ENCODE data around the gene LYPLAL1. TPM values are rescaled to one million over a fixed set of nuclear protein-coding genes. Genes with fewer than 3 reads are reported as not detected.

LYPLAL1 gene
- polyA plus RNA-seq, 1 of the 3 experiments (the other 2 are of a cell fraction): 11.2 TPM

DNA sequence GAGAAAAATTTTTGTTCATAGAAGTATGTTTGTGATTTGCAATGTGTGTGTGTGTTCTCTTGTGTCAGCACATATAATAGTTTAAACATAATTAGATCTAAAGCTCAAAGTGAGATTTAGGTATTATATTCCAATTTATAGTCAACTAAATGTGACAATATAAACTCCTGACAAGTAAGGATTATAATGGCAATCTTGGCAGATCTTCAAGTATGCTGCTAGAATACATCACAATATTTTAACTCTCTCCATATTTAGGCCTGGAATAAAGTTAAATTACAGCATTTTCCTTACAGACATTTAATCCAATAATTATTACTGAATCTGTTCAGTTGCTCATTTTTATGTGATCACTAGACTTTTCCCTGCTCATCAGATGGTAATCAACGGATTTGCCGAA, 65.8 kb downstream of the LYPLAL1 start:
- TF ChIP-seq JUND (IDR thresholded peaks at IDR 0.05): no peak
- TF ChIP-seq, protein P1, sequence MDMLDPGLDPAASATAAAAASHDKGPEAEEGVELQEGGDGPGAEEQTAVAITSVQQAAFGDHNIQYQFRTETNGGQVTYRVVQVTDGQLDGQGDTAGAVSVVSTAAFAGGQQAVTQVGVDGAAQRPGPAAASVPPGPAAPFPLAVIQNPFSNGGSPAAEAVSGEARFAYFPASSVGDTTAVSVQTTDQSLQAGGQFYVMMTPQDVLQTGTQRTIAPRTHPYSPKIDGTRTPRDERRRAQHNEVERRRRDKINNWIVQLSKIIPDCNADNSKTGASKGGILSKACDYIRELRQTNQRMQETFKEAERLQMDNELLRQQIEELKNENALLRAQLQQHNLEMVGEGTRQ (IDR thresholded peaks at IDR 0.05; ENCODE audit: borderline replicate concordance, low read depth, low read length): no peak
- TF ChIP-seq EP300 (IDR thresholded peaks at IDR 0.05; ENCODE audit: borderline replicate concordance in 1 of 2, low read depth in 1 of 2, low read length in 1 of 2): no peak
- no peak overlapping the region for H3K9ac ChIP-seq
- H3K9me2 ChIP-seq: no peaks in the 10 kb centered on the region
- 95% methylated on average over 2 of the region's 2 CpGs for WGBS (ENCODE audit: low lambda C conversion rate)
- no peak overlapping the region for H3K4me2 ChIP-seq
- POLR2A ChIA-PET: no interaction called here
- H3K9me3 ChIP-seq: no peaks in the 10 kb centered on the region
- no peaks in the 10 kb centered on the region for H3K36me3 ChIP-seq (replicated peaks in 1 of 2; ENCODE audit: control insufficient read depth in 1 of 2, insufficient read depth in 2 of 2, low read length in 1 of 2)
- H3K4me1 ChIP-seq (ENCODE audit: control insufficient read depth in 1 of 2, insufficient read depth in 2 of 2, low read depth in 1 of 2, low read length in 1 of 2): peaks cover 0 to 8% of the 10 kb centered on the region in 2 experiments; a peak in 2 of 4 replicates
- H3K27me3 ChIP-seq (ENCODE audit: insufficient read depth): no peaks in the 10 kb centered on the region
- no peaks in the 10 kb centered on the region for H4K20me1 ChIP-seq (ENCODE audit: insufficient read depth)
- no peak for DNase-seq
- CTCF ChIA-PET: interaction anchor here (1.1 kb wide), 1 partner anchor 24 kb away, joined by 3 read pairs; no protein-coding TSS in a partner anchor
- no peak overlapping the region for H2AFZ ChIP-seq (ENCODE audit: low read depth)
- H3K79me2 ChIP-seq (ENCODE audit: insufficient read depth): no peaks in the 10 kb centered on the region
- no peak overlapping the region for H3K4me3 ChIP-seq (ENCODE audit: low read depth in 2 of 2, low read length in 1 of 2)
- H3K27ac ChIP-seq (ENCODE audit: low read depth in 2 of 2, low read length in 1 of 2): peak overlapping the region in 1 of 2 experiments; percentile 43; a peak in 1 of 4 replicates
- H3F3A ChIP-seq (replicated peaks; ENCODE audit: insufficient read depth): no peaks in the 10 kb centered on the region

DNA sequence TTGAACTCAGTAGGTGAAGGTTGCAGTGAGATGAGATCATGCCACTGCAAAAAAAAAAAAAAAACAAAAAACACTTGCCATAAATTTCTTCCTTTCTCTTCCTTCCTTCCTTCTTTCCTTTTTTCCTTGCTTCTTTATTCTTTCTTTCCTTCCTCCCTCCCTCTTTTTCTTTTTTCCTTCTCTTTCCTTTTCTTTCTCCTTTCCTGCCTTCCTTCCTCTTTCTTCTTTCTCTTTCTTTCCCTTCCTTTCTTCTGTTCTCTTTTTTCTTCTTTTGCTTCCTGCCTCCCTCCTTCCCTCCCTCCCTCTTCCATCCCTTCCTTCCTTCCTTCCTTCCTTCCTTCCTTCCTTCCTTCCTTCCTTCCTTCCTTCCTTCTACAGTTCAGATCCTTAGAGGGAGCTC, 71.2 kb downstream of the LYPLAL1 start:
- H3K4me2 ChIP-seq: no peak overlapping the region
- H3K4me3 ChIP-seq (ENCODE audit: low read depth in 2 of 2, low read length in 1 of 2): no peak overlapping the region
- H3K36me3 ChIP-seq (replicated peaks in 1 of 2; ENCODE audit: control insufficient read depth in 1 of 2, insufficient read depth in 2 of 2, low read length in 1 of 2): no peaks in the 10 kb centered on the region
- H3K9me2 ChIP-seq: no peaks in the 10 kb centered on the region
- no peaks in the 10 kb centered on the region for H3K27me3 ChIP-seq (ENCODE audit: insufficient read depth)
- no peak overlapping the region for H3K9ac ChIP-seq
- H3K79me2 ChIP-seq (ENCODE audit: insufficient read depth): no peaks in the 10 kb centered on the region
- H3K27ac ChIP-seq (ENCODE audit: low read depth in 2 of 2, low read length in 1 of 2): no peak overlapping the region
- no peaks in the 10 kb centered on the region for H3K9me3 ChIP-seq
- no peaks in the 10 kb centered on the region for H4K20me1 ChIP-seq (ENCODE audit: insufficient read depth)
- POLR2A ChIA-PET: no interaction called here
- DNase-seq: no peak
- H3F3A ChIP-seq (replicated peaks; ENCODE audit: insufficient read depth): no peaks in the 10 kb centered on the region
- peaks cover 0 to 2% of the 10 kb centered on the region in 2 experiments; a peak in 1 of 4 replicates for H3K4me1 ChIP-seq (ENCODE audit: control insufficient read depth in 1 of 2, insufficient read depth in 2 of 2, low read depth in 1 of 2, low read length in 1 of 2)
- CTCF ChIA-PET: interaction anchor here (0.6 to 1.7 kb wide), 2 partner anchors 37 to 224 kb away, joined by 3 to 4 read pairs; no protein-coding TSS in a partner anchor
- H2AFZ ChIP-seq (ENCODE audit: low read depth): no peak overlapping the region
- TF ChIP-seq EP300 (IDR thresholded peaks at IDR 0.05; ENCODE audit: borderline replicate concordance in 1 of 2, low read depth in 1 of 2, low read length in 1 of 2): no peak
- no peak for TF ChIP-seq MEF2A (IDR thresholded peaks at IDR 0.05; ENCODE audit: borderline replicate concordance, low read depth)
- no peak for TF ChIP-seq GABPA (IDR thresholded peaks at IDR 0.05; ENCODE audit: low read depth)
- TF ChIP-seq FOSL2 (IDR thresholded peaks at IDR 0.05; ENCODE audit: borderline replicate concordance, low read depth): no peak
- no peak for TF ChIP-seq NRF1 (IDR thresholded peaks at IDR 0.05; ENCODE audit: low read depth, low read length)
- no peak for TF ChIP-seq SMC3 (IDR thresholded peaks at IDR 0.05; ENCODE audit: low read depth, low read length)
- no peak for TF ChIP-seq FOXJ3 (CRISPR knock-in tag; IDR thresholded peaks at IDR 0.05)
- TF ChIP-seq RAD21 (IDR thresholded peaks at IDR 0.05; ENCODE audit: low read length): no peak
- no peak for TF ChIP-seq RFX5 (IDR thresholded peaks at IDR 0.05; ENCODE audit: low read length)

GRCh38 chr1:219247441-219247840, 73.8 kb downstream of the LYPLAL1 start:
- H3K27ac ChIP-seq (ENCODE audit: low read depth in 2 of 2, low read length in 1 of 2): no peak overlapping the region
- ChIA-PET CTCF (no interaction called here), POLR2A (interaction anchor here (0.6 kb wide), 1 partner anchor 29 kb away, joined by 3 read pairs; no protein-coding TSS in a partner anchor)
- no peaks in the 10 kb centered on the region for H3K27me3 ChIP-seq (ENCODE audit: insufficient read depth)
- H3K4me2 ChIP-seq: no peak overlapping the region
- 93% methylated on average over 1 of the region's 1 CpG for WGBS (ENCODE audit: low lambda C conversion rate)
- no peak overlapping the region for H3K4me3 ChIP-seq (ENCODE audit: low read depth in 2 of 2, low read length in 1 of 2)
- H3K9me2 ChIP-seq: no peaks in the 10 kb centered on the region
- no peaks in the 10 kb centered on the region for H3K4me1 ChIP-seq (ENCODE audit: control insufficient read depth in 1 of 2, insufficient read depth in 2 of 2, low read depth in 1 of 2, low read length in 1 of 2)
- H3K79me2 ChIP-seq (ENCODE audit: insufficient read depth): no peaks in the 10 kb centered on the region
- H3K9ac ChIP-seq: no peak overlapping the region
- peaks cover 0 to 4% of the 10 kb centered on the region in 2 experiments for H3K36me3 ChIP-seq (replicated peaks in 1 of 2; ENCODE audit: control insufficient read depth in 1 of 2, insufficient read depth in 2 of 2, low read length in 1 of 2)
- H4K20me1 ChIP-seq (ENCODE audit: insufficient read depth): no peaks in the 10 kb centered on the region
- H3F3A ChIP-seq (replicated peaks; ENCODE audit: insufficient read depth): no peaks in the 10 kb centered on the region
- no peak for DNase-seq
- H2AFZ ChIP-seq (ENCODE audit: low read depth): no peak overlapping the region
- no peaks in the 10 kb centered on the region for H3K9me3 ChIP-seq
- TF ChIP-seq EP300 (IDR thresholded peaks at IDR 0.05; ENCODE audit: borderline replicate concordance in 1 of 2, low read depth in 1 of 2, low read length in 1 of 2) (no peak), RCOR1 (IDR thresholded peaks at IDR 0.05; ENCODE audit: low read length) (no peak), TCF12 (IDR thresholded peaks at IDR 0.05) (no peak), MXI1 (IDR thresholded peaks at IDR 0.05; ENCODE audit: low read depth, low read length) (no peak), MEF2A (IDR thresholded peaks at IDR 0.05; ENCODE audit: borderline replicate concordance, low read depth) (no peak), SMC3 (IDR thresholded peaks at IDR 0.05; ENCODE audit: low read depth, low read length) (no peak), USF1 (IDR thresholded peaks at IDR 0.05; ENCODE audit: borderline replicate concordance, low read depth) (no peak), SIN3A (IDR thresholded peaks at IDR 0.05; ENCODE audit: borderline replicate concordance, low read depth, low read length) (no peak)
- TF ChIP-seq, protein P2, sequence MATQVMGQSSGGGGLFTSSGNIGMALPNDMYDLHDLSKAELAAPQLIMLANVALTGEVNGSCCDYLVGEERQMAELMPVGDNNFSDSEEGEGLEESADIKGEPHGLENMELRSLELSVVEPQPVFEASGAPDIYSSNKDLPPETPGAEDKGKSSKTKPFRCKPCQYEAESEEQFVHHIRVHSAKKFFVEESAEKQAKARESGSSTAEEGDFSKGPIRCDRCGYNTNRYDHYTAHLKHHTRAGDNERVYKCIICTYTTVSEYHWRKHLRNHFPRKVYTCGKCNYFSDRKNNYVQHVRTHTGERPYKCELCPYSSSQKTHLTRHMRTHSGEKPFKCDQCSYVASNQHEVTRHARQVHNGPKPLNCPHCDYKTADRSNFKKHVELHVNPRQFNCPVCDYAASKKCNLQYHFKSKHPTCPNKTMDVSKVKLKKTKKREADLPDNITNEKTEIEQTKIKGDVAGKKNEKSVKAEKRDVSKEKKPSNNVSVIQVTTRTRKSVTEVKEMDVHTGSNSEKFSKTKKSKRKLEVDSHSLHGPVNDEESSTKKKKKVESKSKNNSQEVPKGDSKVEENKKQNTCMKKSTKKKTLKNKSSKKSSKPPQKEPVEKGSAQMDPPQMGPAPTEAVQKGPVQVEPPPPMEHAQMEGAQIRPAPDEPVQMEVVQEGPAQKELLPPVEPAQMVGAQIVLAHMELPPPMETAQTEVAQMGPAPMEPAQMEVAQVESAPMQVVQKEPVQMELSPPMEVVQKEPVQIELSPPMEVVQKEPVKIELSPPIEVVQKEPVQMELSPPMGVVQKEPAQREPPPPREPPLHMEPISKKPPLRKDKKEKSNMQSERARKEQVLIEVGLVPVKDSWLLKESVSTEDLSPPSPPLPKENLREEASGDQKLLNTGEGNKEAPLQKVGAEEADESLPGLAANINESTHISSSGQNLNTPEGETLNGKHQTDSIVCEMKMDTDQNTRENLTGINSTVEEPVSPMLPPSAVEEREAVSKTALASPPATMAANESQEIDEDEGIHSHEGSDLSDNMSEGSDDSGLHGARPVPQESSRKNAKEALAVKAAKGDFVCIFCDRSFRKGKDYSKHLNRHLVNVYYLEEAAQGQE (IDR thresholded peaks at IDR 0.05; ENCODE audit: low read depth, low read length): no peak
